HCT116 (cell line): ENCODE data around the gene ABHD16B. TPM values are rescaled to one million over a fixed set of nuclear protein-coding genes. Genes with fewer than 3 reads are reported as not detected.

ENCODE experiments used
- ATAC-seq: fragments of 200-7000 bp; cut with Tn5 transposase; 2 replicates; pipeline ENCODE4 v1.9.1; 2020; ENCODE audit warnings: mild to moderate bottlenecking, moderate library complexity
- BruUV-seq: library from RNA; stranded (reverse); fragments of 400-500 nt; replicated peaks from 2 replicates; lab custom pipeline; 2021; lab: Mats Ljungman, UMichigan
- CTCF ChIA-PET: fragments of 300-600 bp; sonication (Branson Sonifier 250); formaldehyde crosslinking; loops from one replicate; lab custom pipeline; 2021; ENCODE audit warnings: antibody characterized with exemption; lab: Charles Lee
- POLR2A ChIA-PET: fragments of 300-600, 350-600 bp; sonication (Branson Sonifier 250); formaldehyde crosslinking; loops from one replicate; lab custom pipeline; 2021; ENCODE audit warnings: antibody characterized with exemption; lab: Charles Lee
- RAD21 ChIA-PET, 2 experiments: fragments of 300-600 bp; sonication (Branson Sonifier 250); formaldehyde crosslinking; loops; one replicate each; lab custom pipeline; 2023; ENCODE audit warnings: low total read pairs in 2 of 2; ENCODE audit not compliant: uncharacterized antibody in 2 of 2, unreplicated experiment in 2 of 2, low non-redundant PET in 1 of 2; lab: Charles Lee
- DNase-seq: peaks from one replicate; pipeline ENCODE4 v3.0.0-alpha.2; 2010; ENCODE audit warnings: low read depth, low spot score
- H2AFZ ChIP-seq: fragments of 200-600 bp; shearing (Covaris generic), sonication (generic); 2 replicates; pipeline ENCODE4 v1.6.1; 2017; ENCODE audit warnings: low read depth, mixed run types, mixed read lengths, antibody characterized with exemption, low read length; ENCODE audit not compliant: poor library complexity, severe bottlenecking
- H3K27ac ChIP-seq: 2 replicates; pipeline ENCODE4 v1.5.1; 2012; ENCODE audit warnings: low read depth, low read length
- H3K27me3 ChIP-seq: fragments of 200-600 bp; sonication (generic); 2 replicates; pipeline ENCODE4 v1.6.1; 2016; ENCODE audit warnings: mixed run types, low read length, mixed read lengths; ENCODE audit not compliant: insufficient read depth
- H3K36me3 ChIP-seq, 2 experiments: fragments of 200-500 bp in 1 of 2; fragments of 200-600 bp in 1 of 2; sonication (Bioruptor generic) in 1 of 2; sonication (generic) in 1 of 2; 2 replicates each; pipeline versions ENCODE4 v1.5.1 to v1.6.1; 2014 to 2016; ENCODE audit warnings: low read length in 2 of 2, inconsistent platforms in 1 of 2, mixed read lengths in 1 of 2, mixed run types in 1 of 2; ENCODE audit not compliant: insufficient read depth in 2 of 2, control insufficient read depth in 1 of 2
- H3K4me1 ChIP-seq, 2 experiments: fragments of 200-600 bp in 1 of 2; sonication (generic) in 1 of 2; 2 replicates each; pipeline versions ENCODE4 v1.5.1 to v1.6.1; 2012 to 2017; ENCODE audit warnings: low read length in 2 of 2, inconsistent platforms in 1 of 2, mild to moderate bottlenecking in 1 of 2, mixed read lengths in 1 of 2, mixed run types in 1 of 2, moderate library complexity in 1 of 2; ENCODE audit not compliant: insufficient read depth in 2 of 2, control insufficient read depth in 1 of 2
- H3K4me2 ChIP-seq: fragments of 200-600 bp; sonication (generic); 2 replicates; pipeline ENCODE4 v1.6.1; 2017; ENCODE audit warnings: mixed run types, low read length, mixed read lengths
- H3K4me3 ChIP-seq, 2 experiments: fragments of 200-600 bp in 1 of 2; sonication (generic) in 1 of 2; replicated peaks in 1 of 2; 2 replicates each; pipeline ENCODE4 v1.5.1; 2011 to 2016; ENCODE audit warnings: low read length in 2 of 2, control low read depth in 1 of 2, low read depth in 1 of 2, mild to moderate bottlenecking in 1 of 2, mixed read lengths in 1 of 2, mixed run types in 1 of 2
- H3K79me2 ChIP-seq: fragments of 200-600 bp; sonication (generic); 2 replicates; pipeline ENCODE4 v1.6.1; 2017; ENCODE audit warnings: mild to moderate bottlenecking, mixed run types, low read length, moderate library complexity, mixed read lengths; ENCODE audit not compliant: insufficient read depth
- H3K9ac ChIP-seq: fragments of 200-600 bp; sonication (generic); 2 replicates; pipeline ENCODE4 v1.6.1; 2016; ENCODE audit warnings: low read length, mixed read lengths
- H3K9me2 ChIP-seq: fragments of 200-600 bp; sonication (generic), shearing (Covaris generic); 2 replicates; pipeline ENCODE4 v1.6.1; 2017; ENCODE audit warnings: mixed run types, mild to moderate bottlenecking, moderate library complexity; ENCODE audit not compliant: insufficient read depth
- H3K9me3 ChIP-seq, 2 experiments: fragments of 200-500 bp in 1 of 2; fragments of 200-600 bp in 1 of 2; sonication (Bioruptor generic) in 1 of 2; sonication (generic) in 1 of 2; 2 replicates each; pipeline ENCODE4 v1.6.1; 2014 to 2017; ENCODE audit warnings: low read length in 2 of 2, mixed read lengths in 2 of 2, inconsistent platforms in 1 of 2, low read depth in 1 of 2, mild to moderate bottlenecking in 1 of 2, mixed run types in 1 of 2, moderate library complexity in 1 of 2; ENCODE audit not compliant: control insufficient read depth in 1 of 2, insufficient read depth in 1 of 2
- H4K20me1 ChIP-seq: fragments of 200-600 bp; sonication (generic), shearing (Covaris generic); 2 replicates; pipeline ENCODE4 v1.6.1; 2017; ENCODE audit warnings: mixed run types, mild to moderate bottlenecking, moderate library complexity; ENCODE audit not compliant: insufficient read depth
- ATF3 ChIP-seq: IDR thresholded peaks from 2 replicates; pipeline ENCODE4 v1.6.1; 2012
- CEBPB ChIP-seq: IDR thresholded peaks from 2 replicates; pipeline ENCODE4 v1.6.1; 2012; ENCODE audit warnings: low read depth
- CTCF ChIP-seq, 3 experiments: fragments of 200-600 bp in 1 of 3; sonication (generic) in 1 of 3; IDR thresholded peaks in 2 of 3; conservative IDR thresholded peaks in 1 of 3; 2 replicates each; pipeline ENCODE4 v1.5.1; 2012 to 2017; ENCODE audit warnings: low read depth in 2 of 3, low read length in 2 of 3, antibody characterized with exemption in 1 of 3, borderline replicate concordance in 1 of 3, control low read depth in 1 of 3, mild to moderate bottlenecking in 1 of 3, mixed read lengths in 1 of 3, mixed run types in 1 of 3, moderate library complexity in 1 of 3; ENCODE audit not compliant: insufficient read depth in 1 of 3
- ELF1 ChIP-seq: IDR thresholded peaks from 2 replicates; pipeline ENCODE4 v1.6.1; 2012; ENCODE audit warnings: low read depth, borderline replicate concordance
- EZH2 ChIP-seq: fragments of 200-600 bp; sonication (generic); IDR thresholded peaks from 2 replicates; pipeline ENCODE4 v1.6.1; 2017; ENCODE audit warnings: antibody characterized with exemption, mixed run types
- FOSL1 ChIP-seq: IDR thresholded peaks from 2 replicates; pipeline ENCODE4 v1.6.1; 2012; ENCODE audit warnings: low read depth
- MAX ChIP-seq: IDR thresholded peaks from 2 replicates; pipeline ENCODE4 v1.6.1; 2012
- RAD21 ChIP-seq: IDR thresholded peaks from 2 replicates; pipeline ENCODE4 v1.6.1; 2012; ENCODE audit warnings: low read depth, mild to moderate bottlenecking
- SIN3A ChIP-seq: IDR thresholded peaks from 2 replicates; pipeline ENCODE4 v1.6.1; 2012; ENCODE audit warnings: low read depth
- SP1 ChIP-seq: IDR thresholded peaks from 2 replicates; pipeline ENCODE4 v1.6.1; 2012; ENCODE audit warnings: low read depth
- SRF ChIP-seq: IDR thresholded peaks from 2 replicates; pipeline ENCODE4 v1.6.1; 2012; ENCODE audit warnings: low read depth
- TCF7L2 ChIP-seq: IDR thresholded peaks from 2 replicates; pipeline ENCODE4 v1.7.0; 2011; ENCODE audit warnings: borderline replicate concordance, inconsistent platforms; ENCODE audit not compliant: insufficient read depth, insufficient read length; ENCODE audit errors: extremely low read depth
- YY1 ChIP-seq: IDR thresholded peaks from 2 replicates; pipeline ENCODE4 v1.6.1; 2011; ENCODE audit warnings: low read length, low read depth, moderate library complexity, mild to moderate bottlenecking; ENCODE audit not compliant: insufficient replicate concordance; ENCODE audit errors: extremely low read depth
- intact Hi-C: fragments of 100-400 bp; cut with micrococcal nuclease; formaldehyde crosslinking; loops from 2 replicates; pipeline ENCODE4 v1.10.0; 2022
- total RNA-seq: library from RNA; stranded (reverse); gene quantifications from one replicate; pipeline ENCODE4 v1.2.1, GENCODE V29; 2021; ENCODE audit not compliant: unreplicated experiment

Gene ABHD16B
- total RNA-seq, 1 experiment from 2014 or later, result not detected

- Histone ChIP-seq H4K20me1 (no peaks in the 10 kb centered on the region), H3K4me1 (peaks cover 11 to 13% of the 10 kb centered on the region in 2 experiments), H3K9ac (no peak overlapping the region), H3K36me3 (no peaks in the 10 kb centered on the region), H3K9me3 (no peaks in the 10 kb centered on the region), H3K27ac (no peak overlapping the region), H3K4me3 (no peak overlapping the region), H3K79me2 (no peaks in the 10 kb centered on the region), H3K27me3 (no peaks in the 10 kb centered on the region), H3K4me2 (no peak overlapping the region), H2AFZ (no peak overlapping the region), H3K9me2 (no peaks in the 10 kb centered on the region)
- DNase-seq, result no peak
- ChIA-PET CTCF (no interaction called here), POLR2A (no interaction called here), RAD21 (no interaction called here)
- TF ChIP-seq CEBPB (no peak), SRF (no peak), TCF7L2 (no peak), SP1 (no peak), RAD21 (no peak), YY1 (no peak), ELF1 (no peak), SIN3A (no peak), EZH2 (no peak), CTCF (IDR thresholded peaks at IDR 0.05 in 2 of 3, conservative IDR thresholded peaks at IDR 0.05 in 1 of 3; ENCODE audit: borderline replicate concordance in 1 of 3, insufficient read depth in 1 of 3, low read depth in 2 of 3, low read length in 2 of 3) (no peak), FOSL1 (no peak), MAX (no peak), ATF3 (no peak)
- intact Hi-C loops, result no loop called here
- no peak for ATAC-seq
- no TSS peak for BruUV-seq
Observed at GRCh38 chr20:63840405-63840828, 20.9 kb upstream of the ABHD16B start.
